ENCODE results near the gene TBL1XR1.

DNA sequence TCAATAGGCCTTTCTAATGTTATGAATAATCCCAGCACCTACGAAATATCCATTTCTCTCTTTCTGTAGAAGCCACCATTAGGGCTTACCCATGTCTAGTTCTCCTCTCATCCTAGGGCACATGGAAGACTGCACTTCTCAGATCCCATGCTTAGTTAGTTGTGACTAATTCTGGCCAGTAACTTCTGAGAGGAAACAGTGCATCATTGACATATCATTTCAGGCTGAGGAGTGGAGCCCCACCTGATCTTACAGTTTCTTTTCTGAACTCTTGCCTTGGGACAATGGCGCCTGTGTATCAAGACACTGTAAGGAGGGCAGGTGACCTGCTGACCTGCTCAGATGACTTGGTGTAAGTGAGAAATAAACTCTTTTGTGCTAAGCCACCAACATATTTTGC is 39.4 kb upstream of the TBL1XR1 start:
- TF ChIP-seq, protein P1, sequence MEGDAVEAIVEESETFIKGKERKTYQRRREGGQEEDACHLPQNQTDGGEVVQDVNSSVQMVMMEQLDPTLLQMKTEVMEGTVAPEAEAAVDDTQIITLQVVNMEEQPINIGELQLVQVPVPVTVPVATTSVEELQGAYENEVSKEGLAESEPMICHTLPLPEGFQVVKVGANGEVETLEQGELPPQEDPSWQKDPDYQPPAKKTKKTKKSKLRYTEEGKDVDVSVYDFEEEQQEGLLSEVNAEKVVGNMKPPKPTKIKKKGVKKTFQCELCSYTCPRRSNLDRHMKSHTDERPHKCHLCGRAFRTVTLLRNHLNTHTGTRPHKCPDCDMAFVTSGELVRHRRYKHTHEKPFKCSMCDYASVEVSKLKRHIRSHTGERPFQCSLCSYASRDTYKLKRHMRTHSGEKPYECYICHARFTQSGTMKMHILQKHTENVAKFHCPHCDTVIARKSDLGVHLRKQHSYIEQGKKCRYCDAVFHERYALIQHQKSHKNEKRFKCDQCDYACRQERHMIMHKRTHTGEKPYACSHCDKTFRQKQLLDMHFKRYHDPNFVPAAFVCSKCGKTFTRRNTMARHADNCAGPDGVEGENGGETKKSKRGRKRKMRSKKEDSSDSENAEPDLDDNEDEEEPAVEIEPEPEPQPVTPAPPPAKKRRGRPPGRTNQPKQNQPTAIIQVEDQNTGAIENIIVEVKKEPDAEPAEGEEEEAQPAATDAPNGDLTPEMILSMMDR (conservative IDR thresholded peaks at IDR 0.05; ENCODE audit: low read depth, low read length) = no peak
- TF ChIP-seq EZH2 (IDR thresholded peaks at IDR 0.05; ENCODE audit: low read length, unreplicated experiment) = no peak

All from PC-3 (cell line).